Transverse colon (tissue), 4 donors: ENCODE data around the gene GALNT2. TPM values are rescaled to one million over a fixed set of nuclear protein-coding genes. Genes with fewer than 3 reads are reported as not detected.

Source experiments
- DNase-seq: peaks from one replicate; pipeline ENCODE4 v3.0.0-alpha.2; 2019
- H3K27ac ChIP-seq, 4 donors: fragments of 200-600 bp; sonication (generic); 2 replicates each; pipeline ENCODE4 v1.5.1; 2016 to 2018; ENCODE audit warnings: inconsistent platforms in 4 of 4
- H3K27me3 ChIP-seq: fragments of 200-600 bp; sonication (generic); 2 replicates; pipeline ENCODE4 v1.5.1; 2017; ENCODE audit warnings: inconsistent platforms
- H3K36me3 ChIP-seq, 4 donors: fragments of 200-600 bp; sonication (generic); 2 replicates each; pipeline ENCODE4 v1.5.1; 2017 to 2019; ENCODE audit warnings: inconsistent platforms in 4 of 4
- H3K4me1 ChIP-seq, 4 donors: fragments of 200-600 bp; sonication (generic); 2 replicates each; pipeline ENCODE4 v1.5.1; 2017 to 2020; ENCODE audit warnings: inconsistent platforms in 4 of 4
- H3K4me3 ChIP-seq, 4 donors: fragments of 200-600 bp; sonication (generic); 1 replicate in 1 of 4; 2 replicates in 3 of 4; pipeline versions ENCODE4 v1.5.1 to v1.6.1; 2017 to 2019; ENCODE audit warnings: inconsistent platforms in 4 of 4
- H3K9me3 ChIP-seq, 2 donors: fragments of 200-600 bp; sonication (generic); 2 replicates each; pipeline ENCODE4 v1.5.1; 2017 to 2019; ENCODE audit warnings: inconsistent platforms in 2 of 2
- EP300 ChIP-seq: sonication (generic); formaldehyde crosslinking; IDR thresholded peaks from one replicate; pipeline ENCODE4 v1.6.1; 2017; ENCODE audit warnings: antibody characterized with exemption, low read depth
- POLR2A ChIP-seq: fragments of 450-650 bp; IDR thresholded peaks from one replicate; pipeline ENCODE4 v1.6.1; 2016; ENCODE audit warnings: antibody characterized with exemption, mild to moderate bottlenecking, moderate library complexity
- POLR2AphosphoS5 ChIP-seq, 3 donors: sonication (generic); formaldehyde crosslinking; IDR thresholded peaks; one replicate each; pipeline ENCODE4 v1.6.1; 2016; ENCODE audit warnings: antibody characterized with exemption in 3 of 3
- WGBS, 2 donors: methylation state at CpG; one replicate each; pipeline ENCODE4 v1.1.5; 2018; ENCODE audit warnings: low coverage in 1 of 2; 5-methylcytosine and 5-hydroxymethylcytosine counted together
- in situ Hi-C, 4 donors: fragments of 200-750 bp; cut with MboI; loops; one replicate each; pipeline versions ENCODE4 v1.15.0 to v1.15.1; 2017; ENCODE audit warnings: low sequenced_read_pairs in 3 of 4, low pct_ligation_motif_present in 1 of 4, low pct_unique_long_range_greater_than_20kb in 1 of 4
- intact Hi-C: fragments of 100-400 bp; cut with DNase I; formaldehyde crosslinking; loops from one replicate; pipeline ENCODE4 v1.15.1; 2023; ENCODE audit warnings: low total_unique reads
- total RNA-seq, 4 donors: library from RNA; depleted of rRNA; stranded (reverse); fragments of >200 nt; gene quantifications; one replicate each; pipeline ENCODE4 v1.1.0, GENCODE V29; 2016
- TF ChIP-seq, protein P1 (sequence below), 5 experiments: fragments of 200-600 bp in 3 of 5; fragments of 450-650 bp in 2 of 5; sonication (generic) in 3 of 5; IDR thresholded peaks; 1 replicate in 2 of 5; 2 replicates in 3 of 5; pipeline ENCODE4 v1.5.1; 2016 to 2017; ENCODE audit warnings: antibody characterized with exemption in 5 of 5, inconsistent platforms in 3 of 5, mild to moderate bottlenecking in 2 of 5, moderate library complexity in 1 of 5

GALNT2 gene
- total RNA-seq, 4 donors from 2014 or later, result 16.5 to 48.8 (median 36.8) TPM

DNA sequence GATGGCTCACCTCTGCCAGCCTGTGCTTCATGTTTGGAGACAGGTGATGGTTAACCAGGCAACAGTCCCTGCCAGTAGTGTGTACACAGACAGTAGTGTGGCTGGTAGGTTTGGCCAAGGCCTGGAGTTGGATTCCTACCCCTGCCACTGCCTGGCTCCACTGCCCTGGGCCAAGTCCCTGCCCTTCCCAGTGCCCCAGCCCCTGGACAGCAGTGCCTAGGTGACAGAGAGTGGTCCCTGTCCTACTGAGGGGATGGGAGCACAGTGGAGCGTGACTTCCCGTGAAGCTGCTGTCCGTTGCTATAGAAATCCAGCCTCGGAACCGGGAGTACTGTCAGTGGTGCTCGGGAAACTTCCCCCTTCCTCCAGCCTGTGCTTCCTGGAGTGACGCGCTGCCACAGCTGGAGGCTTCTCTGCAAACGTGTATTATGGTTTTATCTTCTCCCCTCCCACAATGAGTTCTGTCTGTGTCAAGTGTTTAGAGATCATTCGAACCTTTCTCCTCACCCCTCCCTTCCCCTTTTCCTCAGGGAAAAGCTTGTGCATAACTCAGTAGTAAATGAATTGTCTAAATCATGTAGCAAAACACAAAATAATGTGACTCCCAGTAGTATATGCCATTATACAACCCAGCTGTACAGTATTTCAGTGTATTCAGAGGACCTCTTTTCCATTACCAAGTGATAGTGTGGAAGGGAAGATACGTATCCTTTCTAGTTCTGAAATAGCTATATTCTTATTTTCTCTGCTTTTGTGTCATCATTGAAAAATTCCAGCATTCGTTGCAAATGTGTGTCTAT lies 73.4 kb downstream of the GALNT2 start:
- Histone ChIP-seq H3K9me3 (no peaks in the 10 kb centered on the region), H3K36me3 (no peaks in the 10 kb centered on the region), H3K27me3 (no peaks in the 10 kb centered on the region), H3K4me1 (peaks cover 19 to 41% (median 30%) of the 10 kb centered on the region in 4 donors), H3K4me3 (no peak overlapping the region), H3K27ac (peak overlapping the region; percentile 30 to 69 (median 52))
- peak; percentile 67 for DNase-seq
- WGBS, 2 donors, result 38 to 40% methylated on average over 4 to 12 of the region's 12 CpGs
- TF ChIP-seq POLR2A (no peak), POLR2AphosphoS5 (IDR thresholded peaks at IDR 0.05) (no peak), EP300 (no peak)
- TF ChIP-seq, protein P1, sequence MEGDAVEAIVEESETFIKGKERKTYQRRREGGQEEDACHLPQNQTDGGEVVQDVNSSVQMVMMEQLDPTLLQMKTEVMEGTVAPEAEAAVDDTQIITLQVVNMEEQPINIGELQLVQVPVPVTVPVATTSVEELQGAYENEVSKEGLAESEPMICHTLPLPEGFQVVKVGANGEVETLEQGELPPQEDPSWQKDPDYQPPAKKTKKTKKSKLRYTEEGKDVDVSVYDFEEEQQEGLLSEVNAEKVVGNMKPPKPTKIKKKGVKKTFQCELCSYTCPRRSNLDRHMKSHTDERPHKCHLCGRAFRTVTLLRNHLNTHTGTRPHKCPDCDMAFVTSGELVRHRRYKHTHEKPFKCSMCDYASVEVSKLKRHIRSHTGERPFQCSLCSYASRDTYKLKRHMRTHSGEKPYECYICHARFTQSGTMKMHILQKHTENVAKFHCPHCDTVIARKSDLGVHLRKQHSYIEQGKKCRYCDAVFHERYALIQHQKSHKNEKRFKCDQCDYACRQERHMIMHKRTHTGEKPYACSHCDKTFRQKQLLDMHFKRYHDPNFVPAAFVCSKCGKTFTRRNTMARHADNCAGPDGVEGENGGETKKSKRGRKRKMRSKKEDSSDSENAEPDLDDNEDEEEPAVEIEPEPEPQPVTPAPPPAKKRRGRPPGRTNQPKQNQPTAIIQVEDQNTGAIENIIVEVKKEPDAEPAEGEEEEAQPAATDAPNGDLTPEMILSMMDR (IDR thresholded peaks at IDR 0.05), result no peak
- intact Hi-C loops, result no loop called here
- in situ Hi-C loops, result no loop called here

DNA sequence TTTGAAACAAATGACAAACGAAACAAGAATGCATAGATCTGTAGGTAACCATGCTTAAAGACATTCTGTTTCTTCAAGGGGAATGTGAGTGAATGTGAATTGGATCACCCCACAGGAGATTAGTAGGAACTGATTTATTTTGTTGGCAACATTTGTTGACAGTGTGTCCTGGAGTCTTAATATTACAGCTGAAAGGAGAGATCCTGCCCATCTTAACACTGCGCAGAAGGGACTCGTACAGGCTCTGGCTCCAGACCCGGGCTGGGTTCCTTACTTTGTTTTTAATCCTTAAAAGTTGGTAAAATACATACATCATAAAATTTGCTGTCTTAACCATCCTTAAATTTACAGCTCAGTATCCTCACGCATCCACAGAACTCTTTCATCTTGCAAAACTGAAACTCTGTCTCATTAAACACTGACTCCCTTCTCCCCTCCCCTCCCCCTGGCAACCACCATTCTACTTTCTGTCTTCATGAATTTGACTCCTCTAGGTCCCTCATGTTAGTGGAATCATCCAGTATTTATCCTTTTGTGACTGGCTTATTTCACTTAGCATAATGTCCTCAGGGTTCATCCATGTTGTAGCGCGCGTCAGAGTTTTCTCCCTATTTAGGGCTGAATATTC lies 74.1 kb downstream of the GALNT2 start:
- DNase-seq, result no peak
- H3K4me3 ChIP-seq, result no peak overlapping the region
- in situ Hi-C loops (no loop called here), intact Hi-C loops (no loop called here)
- H3K27ac ChIP-seq, result peak overlapping the region in 3 of 4 donors; percentile 37 to 69 (median 67)
- H3K36me3 ChIP-seq, result no peaks in the 10 kb centered on the region
- peaks cover 19 to 47% (median 33%) of the 10 kb centered on the region in 4 donors for H3K4me1 ChIP-seq
- H3K27me3 ChIP-seq, result no peaks in the 10 kb centered on the region
- TF ChIP-seq EP300, result no peak
- peak; percentile 14 to 39 (median 18) for TF ChIP-seq POLR2AphosphoS5 (IDR thresholded peaks at IDR 0.05)
- TF ChIP-seq, protein P1 (IDR thresholded peaks at IDR 0.05), result no peak
- no peak for TF ChIP-seq POLR2A
- 81% methylated on average over 4 to 8 of the region's 8 CpGs for WGBS, 2 donors
- H3K9me3 ChIP-seq, result no peaks in the 10 kb centered on the region

DNA sequence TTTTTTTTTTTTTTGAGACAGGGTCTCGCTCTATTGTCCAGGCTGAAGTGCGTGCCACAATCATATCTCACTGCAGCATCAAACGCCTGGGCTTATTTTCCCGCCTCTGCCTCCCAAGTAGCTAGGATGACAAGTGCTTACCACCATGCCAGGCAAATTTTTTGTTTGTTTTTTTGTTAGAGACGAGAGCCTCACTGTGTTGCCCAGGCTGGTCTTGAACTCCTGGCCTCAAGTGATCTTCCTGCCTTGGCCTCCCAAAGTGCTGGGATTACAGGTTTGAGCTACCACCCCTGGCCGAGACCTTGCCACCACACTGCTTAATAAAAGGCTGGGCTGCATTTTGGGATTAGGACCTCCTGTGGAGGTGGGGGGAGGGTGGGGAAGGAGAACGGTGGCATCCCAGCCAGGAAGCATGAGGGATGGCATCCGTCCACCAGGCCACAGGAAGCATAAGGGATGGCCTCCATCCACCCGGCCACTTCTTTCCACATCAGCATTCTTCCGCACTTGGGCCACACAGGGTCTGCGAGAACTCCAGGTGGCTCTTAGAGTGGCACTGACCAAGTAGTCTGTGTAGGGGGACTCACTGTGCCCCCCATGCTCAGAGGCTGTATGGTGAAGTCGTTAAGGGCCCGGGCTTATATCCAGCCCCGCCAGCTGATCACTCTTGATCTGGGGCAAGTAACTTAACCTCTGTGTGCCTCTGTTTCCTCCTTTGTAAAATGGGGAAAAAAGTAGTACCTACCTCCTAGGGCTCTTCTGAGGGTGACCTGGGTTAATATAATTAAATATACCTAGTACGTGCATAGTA lies 75.0 kb downstream of the GALNT2 start:
- Histone ChIP-seq H3K27me3 (no peaks in the 10 kb centered on the region), H3K4me3 (no peak overlapping the region), H3K27ac (peak overlapping the region in 1 of 4 donors; percentile 69), H3K36me3 (no peaks in the 10 kb centered on the region), H3K4me1 (peaks cover 19 to 49% (median 33%) of the 10 kb centered on the region in 4 donors), H3K9me3 (no peaks in the 10 kb centered on the region)
- DNase-seq, result no peak
- WGBS, 2 donors, result 70 to 88% methylated on average over 6 to 15 of the region's 15 CpGs
- in situ Hi-C loops (no loop called here), intact Hi-C loops (no loop called here)
- no peak for TF ChIP-seq POLR2AphosphoS5 (IDR thresholded peaks at IDR 0.05)

DNA sequence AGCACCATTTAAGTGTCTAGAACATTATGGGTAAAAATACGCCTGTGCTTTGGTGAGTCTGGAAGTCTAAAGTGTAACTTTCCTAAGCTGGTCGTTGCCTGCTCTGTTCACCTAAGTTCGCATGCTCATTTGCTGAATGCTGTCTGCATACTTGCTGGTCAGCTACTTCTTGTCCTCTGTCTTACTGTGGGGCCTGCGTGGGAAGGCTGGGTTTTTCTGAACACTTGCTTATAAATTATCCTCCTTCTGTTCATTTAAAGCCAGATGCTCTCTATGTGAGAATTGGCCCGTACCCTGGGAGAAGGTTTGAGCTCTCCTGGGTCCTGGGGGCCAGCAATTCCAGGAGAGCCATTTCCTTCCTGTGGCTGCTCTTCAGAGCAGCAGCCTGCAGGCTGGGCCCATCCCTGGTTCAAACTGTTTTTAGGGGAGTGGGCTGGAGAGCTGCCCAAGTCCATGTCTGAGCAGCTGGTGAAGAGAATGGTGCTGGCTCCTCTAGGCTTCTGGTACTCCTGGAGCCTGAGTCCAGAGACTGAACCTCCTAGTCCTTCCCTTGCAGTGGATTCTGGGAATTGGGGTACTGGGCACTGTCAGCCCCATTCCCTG lies 75.7 kb downstream of the GALNT2 start:
- Histone ChIP-seq H3K4me3 (no peak overlapping the region), H3K27me3 (no peaks in the 10 kb centered on the region), H3K27ac (peak overlapping the region in 2 of 4 donors; percentile 11 to 44), H3K4me1 (peaks cover 24 to 56% (median 35%) of the 10 kb centered on the region in 4 donors), H3K36me3 (no peaks in the 10 kb centered on the region), H3K9me3 (no peaks in the 10 kb centered on the region)
- intact Hi-C loops (no loop called here), in situ Hi-C loops (no loop called here)
- WGBS, 2 donors, result 74% methylated on average over 5 of the region's 5 CpGs; no CpG with 5 or more reads in 1 of the 2 donors
- no peak for DNase-seq
- TF ChIP-seq POLR2AphosphoS5 (IDR thresholded peaks at IDR 0.05), result no peak
- no peak for TF ChIP-seq EP300
- TF ChIP-seq POLR2A, result no peak
- TF ChIP-seq, protein P1 (IDR thresholded peaks at IDR 0.05), result no peak
